Lower lobe of right lung (tissue), 2 donors: ENCODE data around the gene NOPCHAP1. TPM values are rescaled to one million over a fixed set of nuclear protein-coding genes. Genes with fewer than 3 reads are reported as not detected.
"Not testable (repeated sequence)": the region's sequence is repeated elsewhere in the genome, so short reads cannot be mapped to it uniquely, and the experiment has no call there.

Source experiments
- ATAC-seq, 2 donors: fragments of 200-7000 bp; cut with Tn5 transposase; one replicate each; pipeline ENCODE4 v1.9.1; 2020 to 2022; ENCODE audit warnings: mild to moderate bottlenecking in 2 of 2, moderate library complexity in 2 of 2
- DNase-seq: peaks from one replicate; pipeline ENCODE4 v3.0.0-alpha.2; 2020
- H3K27ac ChIP-seq: fragments of 200-600 bp; one replicate; pipeline ENCODE4 v1.8.0; 2022
- H3K27me3 ChIP-seq: fragments of 200-600 bp; one replicate; pipeline ENCODE4 v1.8.0; 2022; ENCODE audit warnings: low read depth
- H3K36me3 ChIP-seq: fragments of 200-600 bp; one replicate; pipeline ENCODE4 v1.8.0; 2022; ENCODE audit warnings: mild to moderate bottlenecking
- H3K4me1 ChIP-seq: fragments of 200-600 bp; one replicate; pipeline ENCODE4 v1.8.0; 2022
- H3K4me3 ChIP-seq: fragments of 200-600 bp; one replicate; pipeline ENCODE4 v1.8.0; 2022; ENCODE audit warnings: mild to moderate bottlenecking
- H3K9me3 ChIP-seq: fragments of 200-600 bp; one replicate; pipeline ENCODE4 v1.8.0; 2022
- CTCF ChIP-seq: fragments of 200-600 bp; IDR thresholded peaks from one replicate; pipeline ENCODE4 v1.8.0; 2022; ENCODE audit warnings: antibody characterized with exemption, mild to moderate bottlenecking
- intact Hi-C: fragments of 100-400 bp; cut with DNase I; formaldehyde crosslinking; loops from one replicate; pipeline ENCODE4 v1.11.0; 2022
- total RNA-seq: library from RNA; stranded (reverse); fragmentation: NEBNext Ultra II Directional; extraction: Animal tissue kit (Norgen Biotek cat#: 25700); gene quantifications from one replicate; pipeline ENCODE4 v1.2.1, GENCODE V29; 2021
- donor health status: DM: no; HTN: yes; CAD: no; lungs with severe emphysema.

NOPCHAP1 gene
- total RNA-seq, 1 donor from 2014 or later, result 11.7 TPM

GRCh38 chr12:104976703-104977102, 9.4 kb upstream of the NOPCHAP1 start:
- no peak overlapping the region for H3K27ac ChIP-seq
- no peaks in the 10 kb centered on the region for H3K4me1 ChIP-seq
- intact Hi-C loops, result no loop called here
- H3K36me3 ChIP-seq, result no peaks in the 10 kb centered on the region
- ATAC-seq, result no peak
- H3K4me3 ChIP-seq, result no peak overlapping the region
- no peak for DNase-seq
- H3K9me3 ChIP-seq, result no peaks in the 10 kb centered on the region
- H3K27me3 ChIP-seq, result no peaks in the 10 kb centered on the region
- TF ChIP-seq CTCF, result no peak

GRCh38 chr12:104977688-104978087, 8.4 kb upstream of the NOPCHAP1 start:
- H3K4me1 ChIP-seq, H3K27ac ChIP-seq, DNase-seq, intact Hi-C loops, H3K27me3 ChIP-seq, ATAC-seq, H3K4me3 ChIP-seq, H3K9me3 ChIP-seq, H3K36me3 ChIP-seq: not testable (repeated sequence)

- no peak overlapping the region for H3K4me3 ChIP-seq
- H3K36me3 ChIP-seq, result no peaks in the 10 kb centered on the region
- no peaks in the 10 kb centered on the region for H3K9me3 ChIP-seq
- H3K4me1 ChIP-seq, result peaks cover 21% of the 10 kb centered on the region
- intact Hi-C loops, result no loop called here
- TF ChIP-seq CTCF, result no peak
- H3K27me3 ChIP-seq, result no peaks in the 10 kb centered on the region
- DNase-seq (no peak), ATAC-seq (no peak)
- H3K27ac ChIP-seq, result no peak overlapping the region
Observed at GRCh38 chr12:104985206-104985605, 910 bp upstream of the NOPCHAP1 start.

- DNase-seq (no peak), ATAC-seq (no peak)
- Histone ChIP-seq H3K27me3 (no peaks in the 10 kb centered on the region), H3K9me3 (no peaks in the 10 kb centered on the region), H3K27ac (no peak overlapping the region), H3K4me1 (peaks cover 16% of the 10 kb centered on the region), H3K36me3 (peaks cover 50% of the 10 kb centered on the region), H3K4me3 (no peak overlapping the region)
- TF ChIP-seq CTCF, result no peak
- intact Hi-C loops, result no loop called here
Observed at GRCh38 chr12:104990950-104991349, 4.8 kb downstream of the NOPCHAP1 start.

- ATAC-seq (no peak), DNase-seq (no peak)
- Histone ChIP-seq H3K4me1 (peaks cover 15% of the 10 kb centered on the region), H3K4me3 (no peak overlapping the region), H3K9me3 (no peaks in the 10 kb centered on the region), H3K36me3 (peaks cover 54% of the 10 kb centered on the region), H3K27me3 (no peaks in the 10 kb centered on the region), H3K27ac (no peak overlapping the region)
- intact Hi-C loops, result no loop called here
- TF ChIP-seq CTCF, result no peak
Observed at GRCh38 chr12:104991565-104992128, 5.5 kb downstream of the NOPCHAP1 start.

- no peak for ATAC-seq
Observed at GRCh38 chr12:104994336-104994735, 8.2 kb downstream of the NOPCHAP1 start.

More at GRCh38 chr12:104994336-104994735, 8.2 kb downstream of the NOPCHAP1 start:
- no peak overlapping the region for H3K27ac ChIP-seq
- no peak for TF ChIP-seq CTCF
- intact Hi-C loops, result no loop called here
- peaks cover 79% of the 10 kb centered on the region for H3K36me3 ChIP-seq
- peaks cover 7% of the 10 kb centered on the region for H3K4me1 ChIP-seq
- no peak overlapping the region for H3K4me3 ChIP-seq
- no peaks in the 10 kb centered on the region for H3K9me3 ChIP-seq
- DNase-seq, result no peak
- H3K27me3 ChIP-seq, result no peaks in the 10 kb centered on the region
